Prostate gland (tissue), 2 donors: ENCODE results near the gene TSPAN18. TPM values are rescaled to one million over a fixed set of nuclear protein-coding genes. Genes with fewer than 3 reads are reported as not detected.

Source experiments
- DNase-seq: peaks from one replicate; pipeline ENCODE4 v3.0.0-alpha.2; 2019; ENCODE audit warnings: low spot score
- H3K27ac ChIP-seq, 2 donors: fragments of 200-600 bp; sonication (generic); 2 replicates each; pipeline ENCODE4 v1.5.1; 2017 to 2019
- H3K27me3 ChIP-seq: fragments of 200-600 bp; sonication (generic); replicated peaks from 2 replicates; pipeline ENCODE4 v1.5.1; 2019; ENCODE audit not compliant: insufficient read depth
- H3K36me3 ChIP-seq, 2 donors: fragments of 200-600 bp; sonication (generic); 1 replicate in 1 of 2; 2 replicates in 1 of 2; pipeline versions ENCODE4 v1.5.1 to v1.8.1; 2017 to 2019
- H3K4me1 ChIP-seq: fragments of 200-600 bp; sonication (generic); replicated peaks from 2 replicates; pipeline ENCODE4 v1.5.1; 2019
- H3K4me3 ChIP-seq, 2 donors: fragments of 200-600 bp; sonication (generic); 2 replicates each; pipeline ENCODE4 v1.5.1; 2017 to 2019
- H3K9me3 ChIP-seq: fragments of 200-600 bp; sonication (generic); 2 replicates; pipeline ENCODE4 v1.5.1; 2017
- CTCF ChIP-seq, 4 experiments: fragments of 200-600 bp in 2 of 4; fragments of 450-650 bp in 2 of 4; sonication (generic) in 2 of 4; IDR thresholded peaks; 1 replicate in 3 of 4; 2 replicates in 1 of 4; pipeline ENCODE4 v1.5.1; 2016 to 2019; ENCODE audit warnings: antibody characterized with exemption in 4 of 4, mild to moderate bottlenecking in 2 of 4, moderate library complexity in 2 of 4
- POLR2A ChIP-seq: fragments of 450-650 bp; IDR thresholded peaks from one replicate; pipeline ENCODE4 v1.6.1; 2016; ENCODE audit warnings: antibody characterized with exemption, mild to moderate bottlenecking
- POLR2AphosphoS5 ChIP-seq: sonication (generic); formaldehyde crosslinking; IDR thresholded peaks from one replicate; pipeline ENCODE4 v1.6.1; 2017; ENCODE audit warnings: antibody characterized with exemption
- WGBS: methylation state at CpG from one replicate; pipeline ENCODE4 v1.1.5; 2018; 5-methylcytosine and 5-hydroxymethylcytosine counted together
- intact Hi-C: fragments of 100-400 bp; cut with DNase I; formaldehyde crosslinking; loops from one replicate; pipeline ENCODE4 v1.14.2; 2022
- total RNA-seq, 2 donors: library from RNA; depleted of rRNA; stranded (reverse); fragments of >200 nt; gene quantifications; one replicate each; pipeline ENCODE4 v1.1.0, GENCODE V29; 2016

TSPAN18 gene
- total RNA-seq, 2 donors from 2014 or later, result 4.1 to 6.6 TPM

- no peaks in the 10 kb centered on the region for H3K4me1 ChIP-seq
- DNase-seq, result no peak
Observed at GRCh38 chr11:44709966-44710365, 16.8 kb upstream of the TSPAN18 start.

GRCh38 chr11:44711113-44711786 is 15.5 kb upstream of the TSPAN18 start:
- Histone ChIP-seq H3K27me3 (no peaks in the 10 kb centered on the region), H3K9me3 (no peaks in the 10 kb centered on the region), H3K4me3 (no peak overlapping the region), H3K4me1 (no peaks in the 10 kb centered on the region), H3K36me3 (no peaks in the 10 kb centered on the region), H3K27ac (no peak overlapping the region)
- no peak for DNase-seq
- TF ChIP-seq CTCF (IDR thresholded peaks at IDR 0.05), result no peak
- TF ChIP-seq POLR2A, result no peak
- no peak for TF ChIP-seq POLR2AphosphoS5
- intact Hi-C loops, result no loop called here
- WGBS, result 66% methylated on average over 6 of the region's 6 CpGs

More at GRCh38 chr11:44709966-44710365, 16.8 kb upstream of the TSPAN18 start:
- Histone ChIP-seq H3K36me3 (no peaks in the 10 kb centered on the region), H3K27ac (no peak overlapping the region), H3K27me3 (no peaks in the 10 kb centered on the region), H3K9me3 (no peaks in the 10 kb centered on the region), H3K4me3 (no peak overlapping the region)
- TF ChIP-seq CTCF (IDR thresholded peaks at IDR 0.05) (no peak), POLR2A (no peak), POLR2AphosphoS5 (no peak)
- intact Hi-C loops, result no loop called here
- WGBS, result 48% methylated on average over 3 of the region's 3 CpGs

GRCh38 chr11:44711787-44712608 is 14.8 kb upstream of the TSPAN18 start:
- TF ChIP-seq POLR2A, result no peak
- no peak for TF ChIP-seq POLR2AphosphoS5
- no peak for TF ChIP-seq CTCF (IDR thresholded peaks at IDR 0.05)
- intact Hi-C loops, result no loop called here
- Histone ChIP-seq H3K4me1 (no peaks in the 10 kb centered on the region), H3K36me3 (no peaks in the 10 kb centered on the region), H3K9me3 (no peaks in the 10 kb centered on the region), H3K4me3 (no peak overlapping the region), H3K27ac (no peak overlapping the region), H3K27me3 (no peaks in the 10 kb centered on the region)
- DNase-seq, result no peak
- 51% methylated on average over 16 of the region's 16 CpGs for WGBS

- no peak for DNase-seq
- Histone ChIP-seq H3K9me3 (no peaks in the 10 kb centered on the region), H3K36me3 (no peaks in the 10 kb centered on the region), H3K27ac (no peak overlapping the region), H3K27me3 (no peaks in the 10 kb centered on the region), H3K4me3 (no peak overlapping the region), H3K4me1 (no peaks in the 10 kb centered on the region)
- intact Hi-C loops, result no loop called here
- 90% methylated on average over 1 of the region's 1 CpG for whole genome bisulfite sequencing
- no peak for TF ChIP-seq POLR2AphosphoS5
- no peak for TF ChIP-seq CTCF (IDR thresholded peaks at IDR 0.05)
Observed at GRCh38 chr11:44713022-44713421, 13.7 kb upstream of the TSPAN18 start.

- Histone ChIP-seq H3K36me3 (no peaks in the 10 kb centered on the region), H3K4me3 (no peak overlapping the region), H3K9me3 (no peaks in the 10 kb centered on the region), H3K4me1 (no peaks in the 10 kb centered on the region), H3K27me3 (no peaks in the 10 kb centered on the region), H3K27ac (no peak overlapping the region)
- intact Hi-C loops, result no loop called here
- no peak for DNase-seq
- WGBS, result 58% methylated on average over 6 of the region's 6 CpGs
- TF ChIP-seq POLR2A (no peak), POLR2AphosphoS5 (no peak), CTCF (IDR thresholded peaks at IDR 0.05) (no peak)
Observed at GRCh38 chr11:44716256-44716655, 10.5 kb upstream of the TSPAN18 start.
